ENCODE measurements around the gene DDX4.

GRCh38 chr5:55852503-55852902 is 114.6 kb downstream of the DDX4 start:
- TF ChIP-seq CTCF (IDR thresholded peaks at IDR 0.05) (no peak), POLR2A (IDR thresholded peaks at IDR 0.05) (no peak), EP300 (IDR thresholded peaks at IDR 0.05) (no peak)

Measured in tibial nerve (tissue), 4 donors.